HG03175 (cell line): ENCODE measurements around the gene LRCH1.
A peak's percentile ranks its signal among the peaks of the same experiment; 100 is the strongest.

Experiments
- ATAC-seq: cut with Tn5 transposase; IDR thresholded peaks from one replicate; pipeline ENCODE4 v1.9.1; 2021; ENCODE audit warnings: mild to moderate bottlenecking, moderate library complexity; ENCODE audit not compliant: unreplicated experiment

LRCH1 gene

GRCh38 chr13:46587807-46588418 lies 34.9 kb downstream of the LRCH1 start:
- peak; percentile 65 for ATAC-seq

- no peak for ATAC-seq
Measured at GRCh38 chr13:46592385-46592784, 39.4 kb downstream of the LRCH1 start.

- ATAC-seq: peak; percentile 47
Measured at GRCh38 chr13:46593398-46593797, 40.4 kb downstream of the LRCH1 start.

GRCh38 chr13:46594374-46595078 lies 41.6 kb downstream of the LRCH1 start:
- ATAC-seq: no peak

GRCh38 chr13:46595136-46595884 lies 42.3 kb downstream of the LRCH1 start:
- ATAC-seq: peak; percentile 32

- no peak for ATAC-seq
Measured at GRCh38 chr13:46595885-46596275, 42.9 kb downstream of the LRCH1 start.

GRCh38 chr13:46596466-46596865 lies 43.5 kb downstream of the LRCH1 start:
- ATAC-seq: no peak

- ATAC-seq: peak; percentile 47
Measured at GRCh38 chr13:46598140-46598819, 45.3 kb downstream of the LRCH1 start.

GRCh38 chr13:46598820-46599180 lies 45.8 kb downstream of the LRCH1 start:
- peak; percentile 52 for ATAC-seq

- no peak for ATAC-seq
Measured at GRCh38 chr13:46600943-46601311, 48.0 kb downstream of the LRCH1 start.

GRCh38 chr13:46602531-46602930 lies 49.6 kb downstream of the LRCH1 start:
- ATAC-seq: no peak

- no peak for ATAC-seq
Measured at GRCh38 chr13:46603165-46603603, 50.2 kb downstream of the LRCH1 start.

- no peak for ATAC-seq
Measured at GRCh38 chr13:46604226-46604990, 51.4 kb downstream of the LRCH1 start.

GRCh38 chr13:46605076-46605824 lies 52.3 kb downstream of the LRCH1 start:
- no peak for ATAC-seq

- no peak for ATAC-seq
Measured at GRCh38 chr13:46605825-46606554, 53.0 kb downstream of the LRCH1 start.

- ATAC-seq: no peak
Measured at GRCh38 chr13:46606970-46607369, 54.0 kb downstream of the LRCH1 start.

- peak; percentile 48 for ATAC-seq
Measured at GRCh38 chr13:46607768-46608564, 55.0 kb downstream of the LRCH1 start.

GRCh38 chr13:46609052-46609451 lies 56.1 kb downstream of the LRCH1 start:
- ATAC-seq: no peak

GRCh38 chr13:46609726-46610125 lies 56.8 kb downstream of the LRCH1 start:
- ATAC-seq: no peak
